ENCODE data around the gene SLC16A8.

GRCh38 chr22:38029370-38029769 is 54.6 kb downstream of the SLC16A8 start:
- TF ChIP-seq CTCF (IDR thresholded peaks at IDR 0.05; ENCODE audit: low read length): no peak
- no peak for TF ChIP-seq EZH2 (IDR thresholded peaks at IDR 0.05; ENCODE audit: borderline replicate concordance, low read length)

Measured in OCI-LY1 (cell line).